Erythroblast (primary cell): ENCODE results near the gene AKNA.
A peak's percentile ranks its signal among the peaks of the same experiment; 100 is the strongest.

Source experiments
- DNase-seq, 2 experiments: peaks; one replicate each; lab custom pipeline; 2025; lab: John Stamatoyannopoulos, UW
- GATA1 ChIP-seq: IDR thresholded peaks from 2 replicates; pipeline ENCODE4 v1.6.1; 2011; ENCODE audit warnings: low read depth, mild to moderate bottlenecking, control low read depth, low read length, moderate library complexity
- POLR2A ChIP-seq: IDR thresholded peaks from 2 replicates; pipeline ENCODE4 v1.6.1; 2011; ENCODE audit warnings: mild to moderate bottlenecking, low read length

The AKNA gene

GRCh38 chr9:114304416-114305188 lies 83.2 kb downstream of the AKNA start:
- no peak for TF ChIP-seq POLR2A
- no peak for DNase-seq

GRCh38 chr9:114303977-114304376 lies 83.8 kb downstream of the AKNA start:
- TF ChIP-seq GATA1 (no peak), POLR2A (no peak)
- no peak for DNase-seq

DNA sequence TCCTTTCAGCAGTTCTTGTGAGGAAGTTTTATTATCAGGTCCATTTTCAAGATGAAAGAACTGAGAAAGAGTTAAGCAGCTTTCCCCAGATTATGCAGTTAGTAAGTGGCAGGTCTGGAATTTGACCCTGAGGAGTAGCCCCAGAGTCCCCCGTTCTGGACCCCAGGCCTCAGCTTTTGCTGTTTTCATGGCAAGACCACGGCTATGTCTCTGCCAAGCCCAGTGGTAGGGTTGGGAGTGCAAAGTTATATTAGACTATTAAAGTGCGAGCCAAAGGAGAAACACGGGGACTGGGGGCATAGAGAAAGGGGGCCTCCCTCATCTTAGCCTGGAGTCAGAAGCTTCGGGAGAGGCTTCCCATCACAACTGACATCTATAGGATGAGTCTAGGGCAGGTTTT lies 84.2 kb downstream of the AKNA start:
- no peak for DNase-seq
- TF ChIP-seq GATA1: no peak
- no peak for TF ChIP-seq POLR2A

DNA sequence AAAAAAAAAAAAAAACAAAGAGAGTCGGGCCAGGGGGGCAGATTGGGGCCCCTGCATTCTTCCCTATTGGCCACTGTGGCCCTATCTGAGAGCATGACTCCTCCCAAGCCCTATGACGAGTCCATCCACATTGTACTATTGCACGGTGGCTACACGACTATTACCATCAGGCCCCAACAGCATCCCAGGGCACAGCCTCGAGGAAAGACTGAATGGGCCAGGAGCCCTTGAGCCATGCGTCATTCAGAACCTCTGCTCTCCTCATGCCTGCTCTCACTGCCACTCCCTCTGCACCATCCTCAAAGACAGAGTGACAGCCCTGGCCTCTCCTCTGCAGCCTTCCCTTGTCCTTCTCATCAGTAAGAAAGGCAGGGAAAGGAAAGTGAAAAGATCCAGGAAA lies 85.1 kb downstream of the AKNA start:
- no peak for TF ChIP-seq GATA1
- TF ChIP-seq POLR2A: no peak
- no peak for DNase-seq

- no peak for DNase-seq
- TF ChIP-seq POLR2A (no peak), GATA1 (no peak)
Measured at GRCh38 chr9:114301798-114302565, 85.8 kb downstream of the AKNA start.

- DNase-seq: no peak
- TF ChIP-seq POLR2A: no peak
Measured at GRCh38 chr9:114300846-114301797, 86.7 kb downstream of the AKNA start.

- no peak for DNase-seq
- TF ChIP-seq GATA1 (no peak), POLR2A (no peak)
Measured at GRCh38 chr9:114300153-114300845, 87.5 kb downstream of the AKNA start.

GRCh38 chr9:114299286-114300152 lies 88.3 kb downstream of the AKNA start:
- TF ChIP-seq GATA1 (no peak), POLR2A (no peak)
- no peak for DNase-seq

DNA sequence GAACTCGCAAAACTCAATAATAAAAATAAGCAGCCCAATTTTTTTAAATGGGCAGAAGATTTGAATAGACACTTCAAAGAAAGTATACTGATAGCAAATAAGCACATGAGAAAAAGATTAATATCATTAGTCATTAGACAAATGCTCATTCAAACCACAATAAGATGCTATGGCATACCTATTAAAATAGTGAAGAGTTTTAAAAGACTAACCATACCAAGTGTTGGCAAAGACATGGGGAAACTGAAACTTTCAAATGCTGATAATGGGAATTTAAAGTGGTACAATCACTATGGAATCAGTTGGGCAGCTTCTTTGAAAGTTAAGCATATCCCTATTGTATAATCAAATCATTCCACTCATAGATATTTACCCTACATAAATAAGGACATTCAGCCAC lies 91.4 kb downstream of the AKNA start:
- no peak for DNase-seq
- TF ChIP-seq GATA1 (no peak), POLR2A (no peak)

- DNase-seq: no peak
- TF ChIP-seq POLR2A (no peak), GATA1 (no peak)
Measured at GRCh38 chr9:114294664-114295063, 93.1 kb downstream of the AKNA start.

DNA sequence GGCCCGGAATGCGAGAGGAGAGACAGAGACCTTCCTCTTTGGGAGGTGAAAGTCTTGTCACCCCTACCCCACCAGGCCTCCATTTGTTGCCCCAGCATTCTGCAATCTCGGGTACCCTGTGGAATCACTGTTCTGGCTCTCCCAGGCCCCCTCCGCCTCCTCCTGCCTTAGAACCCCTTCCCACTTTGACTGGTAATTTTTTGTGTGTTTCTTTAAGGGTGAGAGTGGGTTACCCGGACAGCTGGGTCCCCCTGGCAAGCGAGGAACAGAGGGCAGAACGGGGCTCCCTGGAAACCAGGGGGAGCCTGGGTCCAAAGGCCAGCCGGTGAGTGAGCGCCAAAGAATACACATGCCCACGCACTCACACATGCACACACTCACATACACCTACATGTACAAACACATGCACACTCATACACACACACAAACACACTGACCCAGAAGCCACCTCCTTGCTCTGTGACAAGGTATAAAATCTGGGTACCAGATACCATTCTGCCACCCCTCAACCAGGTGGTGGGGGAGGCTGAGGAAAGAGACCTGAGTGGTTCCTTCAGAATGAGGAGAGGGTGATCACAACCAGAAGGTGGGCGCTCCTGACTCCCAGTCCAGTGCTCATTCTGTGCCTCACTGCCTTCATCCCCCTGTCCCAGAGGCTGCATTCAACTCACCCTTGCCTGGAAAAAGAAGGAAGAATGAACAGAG lies 95.7 kb downstream of the AKNA start:
- no peak for DNase-seq
- no peak for TF ChIP-seq POLR2A
- TF ChIP-seq GATA1: no peak

- peak; percentile 51 to 78 for DNase-seq
- TF ChIP-seq POLR2A (no peak), GATA1 (no peak)
Measured at GRCh38 chr9:114291064-114291474, 96.7 kb downstream of the AKNA start.
